ENCODE results near the gene VASH1.

Gene VASH1

GRCh38 chr14:76826122-76826521, 64.9 kb downstream of the VASH1 start, which contains the start of gene LRRC74A:
Gene LRRC74A (plus strand): TSS chr14:76826408. CDS start chr14:76826698, 290 bp downstream.
- no peak within 1 kb of the TSS for H3K27ac ChIP-seq

GRCh38 chr14:76827696-76828296, 66.5 kb downstream of the VASH1 start:
- H3K27ac ChIP-seq = no peak overlapping the region

More at GRCh38 chr14:76826122-76826521, 64.9 kb downstream of the VASH1 start, which contains the start of gene LRRC74A:
- no peak for TF ChIP-seq CTCF (conservative IDR thresholded peaks at IDR 0.05)

GRCh38 chr14:76828339-76829012, 67.2 kb downstream of the VASH1 start:
- no peak overlapping the region for H3K27ac ChIP-seq
- TF ChIP-seq CTCF (conservative IDR thresholded peaks at IDR 0.05) = no peak

More at GRCh38 chr14:76827696-76828296, 66.5 kb downstream of the VASH1 start:
- TF ChIP-seq CTCF (conservative IDR thresholded peaks at IDR 0.05) = no peak

GRCh38 chr14:76829013-76829365, 67.7 kb downstream of the VASH1 start:
- TF ChIP-seq CTCF (conservative IDR thresholded peaks at IDR 0.05) = no peak
- no peak overlapping the region for H3K27ac ChIP-seq

GRCh38 chr14:76829650-76830421, 68.6 kb downstream of the VASH1 start:
- H3K27ac ChIP-seq = no peak overlapping the region
- TF ChIP-seq CTCF (conservative IDR thresholded peaks at IDR 0.05) = no peak

GRCh38 chr14:76830556-76830955, 69.3 kb downstream of the VASH1 start:
- no peak for TF ChIP-seq CTCF (conservative IDR thresholded peaks at IDR 0.05)
- no peak overlapping the region for H3K27ac ChIP-seq

- TF ChIP-seq CTCF (conservative IDR thresholded peaks at IDR 0.05) = no peak
- H3K27ac ChIP-seq = no peak overlapping the region
Observed at GRCh38 chr14:76832503-76832988, 71.3 kb downstream of the VASH1 start.

Data from VCaP (cell line).